Hepatic stellate cell (primary cell): ENCODE data around the gene ILF2.
A peak's percentile ranks its signal among the peaks of the same experiment; 100 is the strongest.
"Not testable (repeated sequence)": the region's sequence is repeated elsewhere in the genome, so short reads cannot be mapped to it uniquely, and the experiment has no call there.

ENCODE experiments used
- DNase-seq: peaks from one replicate; pipeline ENCODE4 v3.0.0; 2011; ENCODE audit warnings: low spot score

The ILF2 gene

GRCh38 chr1:153679337-153680119, 8.7 kb upstream of the ILF2 start:
- no peak for DNase-seq

GRCh38 chr1:153678519-153679336, 7.9 kb upstream of the ILF2 start, which contains the start of gene NPR1:
TSS of gene NPR1 (plus strand) at chr1:153678688. CDS start at chr1:153679109, 421 bp downstream.
- peak; percentile 61 for DNase-seq

- DNase-seq, result peak; percentile 72
Measured at GRCh38 chr1:153677718-153678518, 7.1 kb upstream of the ILF2 start.

- DNase-seq, result no peak
Measured at GRCh38 chr1:153673511-153673910, 2.7 kb upstream of the ILF2 start.

GRCh38 chr1:153671628-153672353, 998 bp upstream of the ILF2 start:
- not testable (repeated sequence) for DNase-seq

- no peak for DNase-seq
Measured at GRCh38 chr1:153670257-153670858, 435 bp downstream of the ILF2 start.

GRCh38 chr1:153669606-153670005, 1.2 kb downstream of the ILF2 start:
- DNase-seq, result no peak

GRCh38 chr1:153668672-153669071, 2.1 kb downstream of the ILF2 start:
- not testable (repeated sequence) for DNase-seq

GRCh38 chr1:153667439-153667838, 3.4 kb downstream of the ILF2 start:
- DNase-seq, result no peak

- DNase-seq, result no peak
Measured at GRCh38 chr1:153663211-153663610, 7.6 kb downstream of the ILF2 start.

GRCh38 chr1:153662269-153662668, 8.5 kb downstream of the ILF2 start:
- no peak for DNase-seq

GRCh38 chr1:153661111-153661708, 9.6 kb downstream of the ILF2 start:
- DNase-seq, result no peak

- no peak for DNase-seq
Measured at GRCh38 chr1:153659656-153660055, 11.1 kb downstream of the ILF2 start.

GRCh38 chr1:153659175-153659534, 11.6 kb downstream of the ILF2 start:
- DNase-seq, result no peak

- peak; percentile 93 for DNase-seq
Measured at GRCh38 chr1:153658400-153659174, 12.2 kb downstream of the ILF2 start, which contains the start of gene SNAPIN. TSS of gene SNAPIN (plus strand) at chr1:153658703. CDS start at chr1:153658744, 41 bp downstream.

GRCh38 chr1:153655333-153655732, 15.5 kb downstream of the ILF2 start:
- no peak for DNase-seq

GRCh38 chr1:153652805-153653500, 17.8 kb downstream of the ILF2 start:
- peak; percentile 63 for DNase-seq

- DNase-seq, result no peak
Measured at GRCh38 chr1:153651771-153652170, 19.0 kb downstream of the ILF2 start.

- no peak for DNase-seq
Measured at GRCh38 chr1:153649863-153650235, 20.9 kb downstream of the ILF2 start.
